Measurements from ENCODE around the gene RHBDL3. TPM values are rescaled to one million over a fixed set of nuclear protein-coding genes. Genes with fewer than 3 reads are reported as not detected.
"Not testable (repeated sequence)": the region's sequence is repeated elsewhere in the genome, so short reads cannot be mapped to it uniquely, and the experiment has no call there.

Gene RHBDL3
- total and polyA plus RNA-seq, 2 donors = 0.19 to 0.32 TPM

DNA sequence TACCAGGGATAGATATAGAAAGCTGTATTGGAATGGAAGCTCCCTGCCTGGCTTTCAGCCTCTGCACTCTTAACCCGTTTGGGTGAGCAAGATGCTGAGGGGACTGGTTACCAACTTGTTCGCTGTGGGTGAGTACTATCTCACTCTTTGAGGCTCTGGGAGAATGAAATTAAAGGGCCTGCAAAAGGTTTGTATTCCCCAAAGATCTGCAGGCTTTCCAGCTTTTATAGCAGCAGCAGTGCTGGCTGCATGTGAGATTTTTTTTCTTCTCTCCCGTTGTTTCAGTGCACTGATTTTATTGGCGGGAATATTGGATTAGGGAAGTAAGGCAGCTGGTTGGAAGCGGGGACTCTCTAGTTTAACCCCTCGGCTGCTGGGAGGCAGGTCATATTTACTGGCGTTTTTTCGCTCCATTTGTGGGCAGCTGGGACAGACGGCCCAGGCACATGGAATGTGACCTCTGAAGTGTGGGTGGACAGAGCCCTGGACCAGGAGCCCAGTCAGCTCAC lies 45.5 kb downstream of the RHBDL3 start:
- 88% methylated on average over 9 of the region's 9 CpGs for WGBS
- no peak overlapping the region for H3K4me3 ChIP-seq (ENCODE audit: low read length in 2 of 2)
- no peaks in the 10 kb centered on the region for H3K4me1 ChIP-seq (ENCODE audit: control insufficient read depth in 2 of 2, insufficient read depth in 2 of 2, low read length in 2 of 2)
- no peak overlapping the region for H3K27ac ChIP-seq (ENCODE audit: low read depth in 1 of 2, low read length in 1 of 2)
- no peaks in the 10 kb centered on the region for H3K36me3 ChIP-seq (ENCODE audit: control insufficient read depth in 2 of 2, insufficient read depth in 2 of 2, low read length in 1 of 2)
- H3K9me3 ChIP-seq (ENCODE audit: control insufficient read depth in 2 of 2, insufficient read depth in 1 of 2, low read length in 1 of 2) = no peaks in the 10 kb centered on the region
- H3K27me3 ChIP-seq (ENCODE audit: control insufficient read depth in 2 of 2, insufficient read depth in 1 of 2, low read length in 1 of 2) = no peaks in the 10 kb centered on the region
- DNase-seq (ENCODE audit: low read depth in 6 of 9, low spot score in 9 of 9) = no peak

DNA sequence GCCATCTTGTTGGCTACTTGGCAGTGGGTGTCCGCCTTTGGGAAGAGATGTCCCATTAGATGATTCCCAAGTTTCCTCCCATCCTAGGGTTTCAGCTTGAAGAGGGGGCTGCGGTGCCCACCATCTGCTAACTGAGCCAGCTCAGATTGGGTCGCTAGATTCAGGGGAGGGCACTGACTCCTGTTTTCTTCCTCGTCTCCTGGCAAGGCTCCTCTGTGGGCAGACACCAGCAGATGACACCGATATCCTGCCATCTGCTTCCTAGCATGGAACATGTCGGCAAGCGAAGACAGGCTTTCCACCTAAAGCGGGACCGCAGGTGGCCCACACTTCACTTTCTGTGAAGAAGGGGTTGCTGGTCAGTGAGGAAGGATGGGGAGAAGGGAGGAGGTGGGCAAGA lies 49.0 kb downstream of the RHBDL3 start:
- no peak for DNase-seq (ENCODE audit: low read depth in 6 of 9, low spot score in 9 of 9)
- Histone ChIP-seq H3K4me3 (ENCODE audit: low read length in 2 of 2) (no peak overlapping the region), H3K4me1 (ENCODE audit: control insufficient read depth in 2 of 2, insufficient read depth in 2 of 2, low read length in 2 of 2) (no peaks in the 10 kb centered on the region), H3K36me3 (ENCODE audit: control insufficient read depth in 2 of 2, insufficient read depth in 2 of 2, low read length in 1 of 2) (no peaks in the 10 kb centered on the region), H3K9me3 (ENCODE audit: control insufficient read depth in 2 of 2, insufficient read depth in 1 of 2, low read length in 1 of 2) (no peaks in the 10 kb centered on the region), H3K27me3 (ENCODE audit: control insufficient read depth in 2 of 2, insufficient read depth in 1 of 2, low read length in 1 of 2) (no peaks in the 10 kb centered on the region), H3K27ac (ENCODE audit: low read depth in 1 of 2, low read length in 1 of 2) (no peak overlapping the region)
- WGBS = 58% methylated on average over 9 of the region's 9 CpGs

DNA sequence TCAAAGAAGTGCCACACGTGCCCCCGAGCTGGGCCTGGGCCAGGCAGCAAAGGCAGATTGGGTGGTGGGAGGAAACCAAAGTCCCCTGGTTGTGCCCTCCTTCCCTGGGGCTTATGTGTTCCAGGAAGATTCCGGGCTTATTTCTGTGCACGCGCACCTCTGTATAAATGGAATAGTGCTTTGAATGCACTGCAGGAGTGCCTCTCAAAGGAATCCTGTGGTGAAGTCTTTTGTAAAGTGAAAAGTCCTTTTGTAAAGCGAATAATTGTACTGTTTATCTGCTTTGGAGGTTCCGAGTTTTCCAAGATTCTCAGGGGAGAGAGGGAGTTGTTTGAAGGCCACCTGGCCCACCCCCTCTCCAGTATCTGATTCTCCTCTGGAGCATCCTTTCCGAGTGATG lies 49.5 kb downstream of the RHBDL3 start:
- Histone ChIP-seq H3K9me3 (ENCODE audit: control insufficient read depth in 2 of 2, insufficient read depth in 1 of 2, low read length in 1 of 2) (no peaks in the 10 kb centered on the region), H3K36me3 (ENCODE audit: control insufficient read depth in 2 of 2, insufficient read depth in 2 of 2, low read length in 1 of 2) (no peaks in the 10 kb centered on the region), H3K4me3 (ENCODE audit: low read length in 2 of 2) (no peak overlapping the region), H3K4me1 (ENCODE audit: control insufficient read depth in 2 of 2, insufficient read depth in 2 of 2, low read length in 2 of 2) (no peaks in the 10 kb centered on the region), H3K27ac (ENCODE audit: low read depth in 1 of 2, low read length in 1 of 2) (no peak overlapping the region), H3K27me3 (ENCODE audit: control insufficient read depth in 2 of 2, insufficient read depth in 1 of 2, low read length in 1 of 2) (no peaks in the 10 kb centered on the region)
- DNase-seq (ENCODE audit: low read depth in 6 of 9, low spot score in 9 of 9) = no peak
- WGBS = 91% methylated on average over 8 of the region's 8 CpGs

DNA sequence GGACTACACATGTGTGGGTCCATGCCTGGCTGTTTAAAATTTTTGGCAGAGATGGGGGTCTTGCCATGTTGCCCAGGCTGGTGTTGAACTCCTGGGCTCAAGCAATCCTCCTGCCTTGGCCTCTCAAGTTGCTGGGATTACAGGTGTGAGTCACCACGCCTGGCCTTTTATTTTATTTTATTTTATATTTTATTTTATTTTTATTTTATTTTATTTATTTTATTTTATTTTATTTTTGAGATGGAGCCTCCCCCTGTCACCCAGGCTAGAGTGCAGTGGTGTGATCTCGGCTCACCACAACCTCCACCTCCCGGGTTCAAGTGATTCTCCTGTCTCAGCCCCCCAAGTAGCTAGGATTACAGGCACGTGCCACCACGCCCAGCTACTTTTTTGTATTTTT lies 51.0 kb downstream of the RHBDL3 start:
- H3K36me3 ChIP-seq (ENCODE audit: control insufficient read depth in 2 of 2, insufficient read depth in 2 of 2, low read length in 1 of 2); DNase-seq (ENCODE audit: low read depth in 6 of 9, low spot score in 9 of 9); H3K9me3 ChIP-seq (ENCODE audit: control insufficient read depth in 2 of 2, insufficient read depth in 1 of 2, low read length in 1 of 2); H3K27me3 ChIP-seq (ENCODE audit: control insufficient read depth in 2 of 2, insufficient read depth in 1 of 2, low read length in 1 of 2); H3K27ac ChIP-seq (ENCODE audit: low read depth in 1 of 2, low read length in 1 of 2); H3K4me1 ChIP-seq (ENCODE audit: control insufficient read depth in 2 of 2, insufficient read depth in 2 of 2, low read length in 2 of 2); H3K4me3 ChIP-seq (ENCODE audit: low read length in 2 of 2): not testable (repeated sequence)
- WGBS = 97% methylated on average over 5 of the region's 5 CpGs

DNA sequence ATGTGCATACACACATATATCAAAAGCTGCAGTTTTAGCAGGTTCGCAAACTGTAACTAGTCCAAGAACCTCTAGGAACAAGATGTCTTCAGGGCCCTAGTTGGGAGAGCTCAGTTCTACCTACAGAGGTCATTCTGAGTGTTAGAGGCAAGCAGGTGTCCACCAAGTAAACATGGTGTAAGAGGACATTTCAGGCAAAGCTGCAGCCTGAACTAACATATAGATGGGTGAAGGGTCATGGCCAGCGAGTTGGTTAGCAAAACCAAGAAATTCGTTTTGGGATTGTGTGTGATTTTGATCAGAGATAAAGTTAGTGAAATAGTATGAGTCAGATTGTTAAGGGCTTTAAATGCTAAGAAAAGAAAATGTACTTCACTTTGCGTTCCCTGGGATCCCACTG lies 51.7 kb downstream of the RHBDL3 start:
- no peaks in the 10 kb centered on the region for H3K27me3 ChIP-seq (ENCODE audit: control insufficient read depth in 2 of 2, insufficient read depth in 1 of 2, low read length in 1 of 2)
- H3K4me3 ChIP-seq (ENCODE audit: low read length in 2 of 2) = no peak overlapping the region
- no peaks in the 10 kb centered on the region for H3K36me3 ChIP-seq (ENCODE audit: control insufficient read depth in 2 of 2, insufficient read depth in 2 of 2, low read length in 1 of 2)
- H3K4me1 ChIP-seq (ENCODE audit: control insufficient read depth in 2 of 2, insufficient read depth in 2 of 2, low read length in 2 of 2) = no peaks in the 10 kb centered on the region
- H3K27ac ChIP-seq (ENCODE audit: low read depth in 1 of 2, low read length in 1 of 2) = no peak overlapping the region
- no peak for DNase-seq (ENCODE audit: low read depth in 6 of 9, low spot score in 9 of 9)
- no peaks in the 10 kb centered on the region for H3K9me3 ChIP-seq (ENCODE audit: control insufficient read depth in 2 of 2, insufficient read depth in 1 of 2, low read length in 1 of 2)
- 94% methylated on average over 4 of the region's 4 CpGs for WGBS

DNA sequence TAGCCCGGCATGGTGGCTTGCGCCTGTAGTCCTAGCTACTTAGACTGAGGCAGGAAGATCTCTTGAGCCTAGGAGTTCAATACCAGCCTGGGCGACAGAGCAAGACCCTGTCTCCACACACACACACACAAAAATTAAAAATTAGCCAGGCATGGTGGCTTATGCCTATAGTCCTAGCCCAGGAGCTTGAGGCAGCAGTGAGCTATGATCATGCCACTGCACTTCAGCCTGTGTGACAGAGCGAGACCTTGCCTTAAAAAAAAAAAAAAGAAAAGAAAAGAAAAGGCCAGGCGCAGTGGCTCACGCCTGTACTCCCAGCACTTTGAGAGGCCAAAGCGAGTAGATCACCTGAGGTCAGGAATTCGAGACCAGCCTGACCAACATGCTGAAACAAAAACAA lies 52.4 kb downstream of the RHBDL3 start:
- Histone ChIP-seq H3K4me3 (ENCODE audit: low read length in 2 of 2) (no peak overlapping the region), H3K27me3 (ENCODE audit: control insufficient read depth in 2 of 2, insufficient read depth in 1 of 2, low read length in 1 of 2) (no peaks in the 10 kb centered on the region), H3K4me1 (ENCODE audit: control insufficient read depth in 2 of 2, insufficient read depth in 2 of 2, low read length in 2 of 2) (no peaks in the 10 kb centered on the region), H3K9me3 (ENCODE audit: control insufficient read depth in 2 of 2, insufficient read depth in 1 of 2, low read length in 1 of 2) (no peaks in the 10 kb centered on the region), H3K27ac (ENCODE audit: low read depth in 1 of 2, low read length in 1 of 2) (no peak overlapping the region), H3K36me3 (ENCODE audit: control insufficient read depth in 2 of 2, insufficient read depth in 2 of 2, low read length in 1 of 2) (no peaks in the 10 kb centered on the region)
- WGBS = 96% methylated on average over 8 of the region's 8 CpGs
- DNase-seq (ENCODE audit: low read depth in 6 of 9, low spot score in 9 of 9) = no peak

DNA sequence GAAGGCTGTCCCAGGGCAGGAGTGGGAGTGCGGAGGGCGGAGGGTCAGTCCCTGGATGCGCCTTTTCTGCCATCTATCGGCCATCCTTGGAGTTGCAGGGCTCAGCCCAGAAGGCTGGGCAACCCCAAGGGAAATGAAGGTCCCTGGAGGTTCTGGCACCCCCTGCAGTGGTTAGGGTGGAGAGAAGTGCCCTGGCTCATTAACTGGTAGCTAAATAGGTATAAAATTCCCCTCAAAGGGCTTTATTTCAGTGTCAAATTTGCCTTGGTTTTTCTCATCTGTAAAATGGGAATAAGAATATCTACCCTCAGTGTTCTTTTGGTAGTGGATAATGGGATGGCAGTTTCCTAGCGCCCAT lies 53.9 kb downstream of the RHBDL3 start:
- H3K9me3 ChIP-seq (ENCODE audit: control insufficient read depth in 2 of 2, insufficient read depth in 1 of 2, low read length in 1 of 2) = no peaks in the 10 kb centered on the region
- no peak overlapping the region for H3K27ac ChIP-seq (ENCODE audit: low read depth in 1 of 2, low read length in 1 of 2)
- no peaks in the 10 kb centered on the region for H3K36me3 ChIP-seq (ENCODE audit: control insufficient read depth in 2 of 2, insufficient read depth in 2 of 2, low read length in 1 of 2)
- no peak overlapping the region for H3K4me3 ChIP-seq (ENCODE audit: low read length in 2 of 2)
- DNase-seq (ENCODE audit: low read depth in 6 of 9, low spot score in 9 of 9) = peak in 7 of 9 donors; percentile 36 to 70 (median 49)
- WGBS = 23% methylated on average over 5 of the region's 5 CpGs
- no peaks in the 10 kb centered on the region for H3K4me1 ChIP-seq (ENCODE audit: control insufficient read depth in 2 of 2, insufficient read depth in 2 of 2, low read length in 2 of 2)
- no peaks in the 10 kb centered on the region for H3K27me3 ChIP-seq (ENCODE audit: control insufficient read depth in 2 of 2, insufficient read depth in 1 of 2, low read length in 1 of 2)

DNA sequence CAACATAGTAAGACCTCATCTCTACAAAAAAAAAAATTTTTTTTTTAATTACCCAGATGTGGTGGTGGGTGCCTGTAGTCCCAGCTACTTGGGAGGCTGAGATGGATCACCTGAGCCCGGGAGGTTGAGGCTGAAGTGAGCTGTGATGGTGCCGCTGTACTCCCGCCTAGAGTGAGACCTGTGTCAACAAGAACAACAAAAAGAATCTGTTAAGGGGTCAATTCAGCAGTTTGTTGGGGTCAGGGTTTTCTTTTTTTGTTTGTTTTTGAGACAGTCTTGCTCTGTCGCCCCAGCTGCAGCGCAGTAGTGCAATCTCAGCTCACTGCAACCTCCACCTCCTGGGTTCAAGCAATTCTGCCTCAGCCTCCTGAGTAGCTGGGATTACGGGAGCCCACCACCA lies 54.4 kb downstream of the RHBDL3 start:
- not testable (repeated sequence) for H3K36me3 ChIP-seq (ENCODE audit: control insufficient read depth in 2 of 2, insufficient read depth in 2 of 2, low read length in 1 of 2); H3K4me1 ChIP-seq (ENCODE audit: control insufficient read depth in 2 of 2, insufficient read depth in 2 of 2, low read length in 2 of 2); H3K4me3 ChIP-seq (ENCODE audit: low read length in 2 of 2); H3K9me3 ChIP-seq (ENCODE audit: control insufficient read depth in 2 of 2, insufficient read depth in 1 of 2, low read length in 1 of 2); H3K27ac ChIP-seq (ENCODE audit: low read depth in 1 of 2, low read length in 1 of 2); DNase-seq (ENCODE audit: low read depth in 6 of 9, low spot score in 9 of 9); H3K27me3 ChIP-seq (ENCODE audit: control insufficient read depth in 2 of 2, insufficient read depth in 1 of 2, low read length in 1 of 2)
- 97% methylated on average over 6 of the region's 6 CpGs for WGBS

DNA sequence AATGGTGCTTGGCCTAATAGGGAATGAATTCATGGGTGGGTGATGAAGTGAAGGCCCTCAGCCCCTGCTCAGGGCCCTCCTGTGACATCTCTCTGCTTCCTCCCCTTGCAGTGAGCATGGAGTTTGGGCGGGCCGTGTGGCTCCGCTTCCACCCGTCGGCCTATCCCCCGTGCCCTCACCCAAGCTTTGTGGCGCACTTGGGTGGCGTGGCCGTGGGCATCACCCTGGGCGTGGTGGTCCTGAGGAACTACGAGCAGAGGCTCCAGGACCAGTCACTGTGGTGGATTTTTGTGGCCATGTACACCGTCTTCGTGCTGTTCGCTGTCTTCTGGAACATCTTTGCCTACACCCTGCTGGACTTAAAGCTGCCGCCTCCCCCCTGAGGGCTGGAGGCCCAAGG lies 55.2 kb downstream of the RHBDL3 start:
- no peak overlapping the region for H3K4me3 ChIP-seq (ENCODE audit: low read length in 2 of 2)
- no peaks in the 10 kb centered on the region for H3K4me1 ChIP-seq (ENCODE audit: control insufficient read depth in 2 of 2, insufficient read depth in 2 of 2, low read length in 2 of 2)
- 98% methylated on average over 15 of the region's 15 CpGs for WGBS
- no peaks in the 10 kb centered on the region for H3K27me3 ChIP-seq (ENCODE audit: control insufficient read depth in 2 of 2, insufficient read depth in 1 of 2, low read length in 1 of 2)
- H3K27ac ChIP-seq (ENCODE audit: low read depth in 1 of 2, low read length in 1 of 2) = no peak overlapping the region
- H3K9me3 ChIP-seq (ENCODE audit: control insufficient read depth in 2 of 2, insufficient read depth in 1 of 2, low read length in 1 of 2) = no peaks in the 10 kb centered on the region
- H3K36me3 ChIP-seq (ENCODE audit: control insufficient read depth in 2 of 2, insufficient read depth in 2 of 2, low read length in 1 of 2) = no peaks in the 10 kb centered on the region
- no peak for DNase-seq (ENCODE audit: low read depth in 6 of 9, low spot score in 9 of 9)

DNA sequence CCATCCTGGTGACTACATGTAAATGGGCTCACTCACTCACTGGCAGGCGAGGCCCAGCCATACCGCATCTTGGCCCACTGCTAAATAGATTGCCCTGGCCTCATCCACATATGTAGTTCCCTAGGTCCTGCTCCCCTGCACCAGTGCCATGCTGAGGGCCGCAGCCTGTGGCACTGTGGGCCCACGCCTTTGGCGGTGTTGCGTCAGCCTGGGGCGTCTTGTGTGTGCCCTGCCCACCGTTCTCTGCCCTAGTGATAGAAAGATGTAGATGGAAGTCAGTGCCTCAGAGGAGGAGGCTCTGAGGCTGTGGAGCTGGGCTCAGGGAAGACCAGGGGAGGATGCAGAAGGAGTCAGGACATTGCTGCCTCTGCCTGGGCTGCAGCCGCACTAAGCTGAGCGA lies 57.4 kb downstream of the RHBDL3 start:
- no peaks in the 10 kb centered on the region for H3K27me3 ChIP-seq (ENCODE audit: control insufficient read depth in 2 of 2, insufficient read depth in 1 of 2, low read length in 1 of 2)
- no peaks in the 10 kb centered on the region for H3K36me3 ChIP-seq (ENCODE audit: control insufficient read depth in 2 of 2, insufficient read depth in 2 of 2, low read length in 1 of 2)
- H3K4me1 ChIP-seq (ENCODE audit: control insufficient read depth in 2 of 2, insufficient read depth in 2 of 2, low read length in 2 of 2) = no peaks in the 10 kb centered on the region
- 97% methylated on average over 10 of the region's 10 CpGs for WGBS
- H3K27ac ChIP-seq (ENCODE audit: low read depth in 1 of 2, low read length in 1 of 2) = no peak overlapping the region
- H3K4me3 ChIP-seq (ENCODE audit: low read length in 2 of 2) = no peak overlapping the region
- no peaks in the 10 kb centered on the region for H3K9me3 ChIP-seq (ENCODE audit: control insufficient read depth in 2 of 2, insufficient read depth in 1 of 2, low read length in 1 of 2)
- no peak for DNase-seq (ENCODE audit: low read depth in 6 of 9, low spot score in 9 of 9)

Measured in thymus (tissue), 11 donors.